Measurements from ENCODE around the gene ENOX1.

DNA sequence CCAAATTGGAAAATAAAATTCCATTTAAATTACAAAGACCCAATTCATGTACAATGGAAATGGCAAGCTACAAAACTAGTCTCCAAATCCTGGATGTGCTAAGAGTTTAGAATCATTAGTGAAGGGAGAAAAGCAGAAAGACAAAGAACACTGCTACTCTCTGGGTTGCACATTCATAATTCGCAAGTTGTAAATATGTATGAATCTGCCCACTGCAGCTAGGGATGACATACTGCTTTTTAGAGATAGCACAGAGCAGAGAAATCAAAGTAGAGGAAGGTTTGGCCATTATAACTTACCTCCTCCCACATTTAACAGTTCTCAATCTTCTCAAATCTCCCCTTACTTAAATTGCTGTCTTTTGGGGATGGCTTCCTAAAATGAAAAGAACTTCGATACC is 231.1 kb downstream of the ENOX1 start:
- TF ChIP-seq, protein P1, sequence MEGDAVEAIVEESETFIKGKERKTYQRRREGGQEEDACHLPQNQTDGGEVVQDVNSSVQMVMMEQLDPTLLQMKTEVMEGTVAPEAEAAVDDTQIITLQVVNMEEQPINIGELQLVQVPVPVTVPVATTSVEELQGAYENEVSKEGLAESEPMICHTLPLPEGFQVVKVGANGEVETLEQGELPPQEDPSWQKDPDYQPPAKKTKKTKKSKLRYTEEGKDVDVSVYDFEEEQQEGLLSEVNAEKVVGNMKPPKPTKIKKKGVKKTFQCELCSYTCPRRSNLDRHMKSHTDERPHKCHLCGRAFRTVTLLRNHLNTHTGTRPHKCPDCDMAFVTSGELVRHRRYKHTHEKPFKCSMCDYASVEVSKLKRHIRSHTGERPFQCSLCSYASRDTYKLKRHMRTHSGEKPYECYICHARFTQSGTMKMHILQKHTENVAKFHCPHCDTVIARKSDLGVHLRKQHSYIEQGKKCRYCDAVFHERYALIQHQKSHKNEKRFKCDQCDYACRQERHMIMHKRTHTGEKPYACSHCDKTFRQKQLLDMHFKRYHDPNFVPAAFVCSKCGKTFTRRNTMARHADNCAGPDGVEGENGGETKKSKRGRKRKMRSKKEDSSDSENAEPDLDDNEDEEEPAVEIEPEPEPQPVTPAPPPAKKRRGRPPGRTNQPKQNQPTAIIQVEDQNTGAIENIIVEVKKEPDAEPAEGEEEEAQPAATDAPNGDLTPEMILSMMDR (IDR thresholded peaks at IDR 0.05), result no peak
- no peak for TF ChIP-seq POLR2A (IDR thresholded peaks at IDR 0.05)

Measured in testis (tissue), 2 donors.